ENCODE results near the gene ZNF569. TPM values are rescaled to one million over a fixed set of nuclear protein-coding genes. Genes with fewer than 3 reads are reported as not detected.

ZNF569 gene
- polyA plus RNA-seq (21.6 and 27.4 TPM in 2 replicates), polyA minus RNA-seq (50.4 and 51.9 TPM in 2 replicates)

GRCh38 chr19:37466798-37467607, at the start of gene ZNF569:
ZNF569 (minus strand) TSS chr19:37467444; CDS start chr19:37444921, 22,523 bp downstream.
- Histone ChIP-seq H3K79me2 (replicated peaks; ENCODE audit: insufficient read depth, low read length) (peaks cover 38% of the 10 kb centered on the region), H2AFZ (ENCODE audit: low read depth, low read length) (peak within 1 kb of the TSS; percentile 81), H3K27me3 (ENCODE audit: insufficient read depth, low read depth, low read length) (no peaks in the 10 kb centered on the region), H4K20me1 (ENCODE audit: insufficient read depth) (no peaks in the 10 kb centered on the region), H3K9me2 (ENCODE audit: insufficient read depth, low read length) (no peaks in the 10 kb centered on the region), H3F3A (ENCODE audit: insufficient read depth, low read length, poor library complexity, severe bottlenecking) (no peaks in the 10 kb centered on the region), H3K9me3 (ENCODE audit: low read length) (peaks cover 18% of the 10 kb centered on the region), H3K36me3 (ENCODE audit: insufficient read depth, low read length) (peaks cover 32% of the 10 kb centered on the region), H3K4me2 (ENCODE audit: low read length) (peak within 1 kb of the TSS; percentile 37), H3K9ac (ENCODE audit: low read length) (peak within 1 kb of the TSS; percentile 84), H3K4me3 (ENCODE audit: low read length) (peak within 1 kb of the TSS; percentile 92), H3K27ac (ENCODE audit: low read length) (peak within 1 kb of the TSS; percentile 83)
- TF ChIP-seq CTCF (IDR thresholded peaks at IDR 0.05; ENCODE audit: poor library complexity, severe bottlenecking) (peak; percentile 17), EZH2 (IDR thresholded peaks at IDR 0.05; ENCODE audit: borderline replicate concordance, insufficient read depth, low read length, poor library complexity, severe bottlenecking) (no peak), MXI1 (conservative IDR thresholded peaks at IDR 0.05; ENCODE audit: poor library complexity, severe bottlenecking) (peak; percentile 74), REST (IDR thresholded peaks at IDR 0.05; ENCODE audit: borderline replicate concordance) (peak; percentile 54), POLR2AphosphoS5 (IDR thresholded peaks at IDR 0.05) (peak; percentile 80), EP300 (conservative IDR thresholded peaks at IDR 0.05; ENCODE audit: poor library complexity, severe bottlenecking) (peak; percentile 49), RAD21 (conservative IDR thresholded peaks at IDR 0.05) (peak; percentile 41), SMC3 (conservative IDR thresholded peaks at IDR 0.05; ENCODE audit: poor library complexity) (no peak), TAF1 (IDR thresholded peaks at IDR 0.05; ENCODE audit: low read depth) (peak; percentile 69)

GRCh38 chr19:37513397-37513796, 46.2 kb upstream of the ZNF569 start:
- Histone ChIP-seq H3K36me3 (ENCODE audit: insufficient read depth, low read length) (peaks cover 15% of the 10 kb centered on the region), H2AFZ (ENCODE audit: low read depth, low read length) (no peak overlapping the region), H3K79me2 (replicated peaks; ENCODE audit: insufficient read depth, low read length) (no peaks in the 10 kb centered on the region), H3K4me3 (ENCODE audit: low read length) (no peak overlapping the region), H3K9me3 (ENCODE audit: low read length) (no peaks in the 10 kb centered on the region), H4K20me1 (ENCODE audit: insufficient read depth) (no peaks in the 10 kb centered on the region), H3K9ac (ENCODE audit: low read length) (no peak overlapping the region), H3K27me3 (ENCODE audit: insufficient read depth, low read depth, low read length) (no peaks in the 10 kb centered on the region), H3F3A (ENCODE audit: insufficient read depth, low read length, poor library complexity, severe bottlenecking) (no peaks in the 10 kb centered on the region), H3K27ac (ENCODE audit: low read length) (no peak overlapping the region), H3K9me2 (ENCODE audit: insufficient read depth, low read length) (no peaks in the 10 kb centered on the region), H3K4me2 (ENCODE audit: low read length) (no peak overlapping the region)
- no peak for TF ChIP-seq MXI1 (conservative IDR thresholded peaks at IDR 0.05; ENCODE audit: poor library complexity, severe bottlenecking)
- TF ChIP-seq REST (IDR thresholded peaks at IDR 0.05; ENCODE audit: borderline replicate concordance), result no peak
- TF ChIP-seq SMC3 (conservative IDR thresholded peaks at IDR 0.05; ENCODE audit: poor library complexity), result no peak
- TF ChIP-seq RAD21 (conservative IDR thresholded peaks at IDR 0.05), result no peak
- TF ChIP-seq EZH2 (IDR thresholded peaks at IDR 0.05; ENCODE audit: borderline replicate concordance, insufficient read depth, low read length, poor library complexity, severe bottlenecking), result no peak
- TF ChIP-seq TAF1 (IDR thresholded peaks at IDR 0.05; ENCODE audit: low read depth), result no peak
- TF ChIP-seq EP300 (conservative IDR thresholded peaks at IDR 0.05; ENCODE audit: poor library complexity, severe bottlenecking), result no peak
- no peak for TF ChIP-seq POLR2AphosphoS5 (IDR thresholded peaks at IDR 0.05)
- no peak for TF ChIP-seq CTCF (IDR thresholded peaks at IDR 0.05; ENCODE audit: poor library complexity, severe bottlenecking)
